NOMO-1 (cell line): Measurements from ENCODE around the gene SRSF2.

Experiments used
- DNase-seq, 2 experiments: peaks; one replicate each; lab custom pipeline; 2025; ENCODE audit not compliant: unreplicated experiment in 2 of 2; lab: John Stamatoyannopoulos, UW

The SRSF2 gene

DNA sequence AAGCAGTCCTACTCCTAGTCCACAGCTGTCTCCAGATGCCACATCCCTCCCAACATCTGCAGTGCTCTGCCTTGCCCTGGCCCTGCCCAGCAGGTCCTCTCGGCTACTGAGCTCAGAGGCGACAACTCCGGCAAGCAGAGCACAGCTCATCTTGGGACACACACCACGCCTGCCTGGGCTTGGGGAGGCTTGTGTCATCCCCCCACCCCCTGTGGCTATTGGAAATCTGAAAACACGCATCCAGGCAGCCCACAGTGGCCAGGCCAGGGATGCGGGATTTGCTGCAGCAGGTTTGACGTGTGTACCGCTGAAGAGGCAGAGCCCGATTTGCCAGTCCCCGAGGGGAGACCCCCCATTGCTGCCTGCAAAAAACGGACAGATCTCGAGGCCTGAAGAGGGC, 51.8 kb downstream of the SRSF2 start:
- no peak for DNase-seq

DNA sequence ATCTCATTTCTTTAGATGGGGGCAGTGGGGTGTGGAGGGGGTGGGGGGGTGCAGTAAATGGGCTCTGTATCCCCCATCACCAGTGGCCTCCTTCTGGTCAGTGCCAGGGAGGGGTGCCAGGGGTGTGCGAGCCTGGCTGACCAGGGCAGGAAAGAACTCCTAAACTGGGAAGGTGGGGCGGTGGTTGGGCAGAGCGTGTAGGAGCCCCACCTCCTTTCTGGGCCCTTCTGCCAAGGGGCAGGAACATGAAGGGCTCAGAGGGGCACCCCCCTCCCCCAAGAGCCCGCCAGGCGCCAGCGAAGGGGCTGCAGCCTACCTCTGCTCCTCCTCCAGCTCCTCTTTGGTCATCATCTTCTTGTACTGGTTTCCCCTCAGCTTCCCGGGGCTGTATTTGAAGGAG, 52.4 kb downstream of the SRSF2 start:
- no peak for DNase-seq
